ENCODE data around the gene RECQL5.
A peak's percentile ranks its signal among the peaks of the same experiment; 100 is the strongest.
"Not testable (repeated sequence)": the region's sequence is repeated elsewhere in the genome, so short reads cannot be mapped to it uniquely, and the experiment has no call there.

RECQL5 gene

GRCh38 chr17:75590849-75591721 lies 75.9 kb downstream of the RECQL5 start:
- no peak for TF ChIP-seq CTCF (conservative IDR thresholded peaks at IDR 0.05)
- no peak for TF ChIP-seq ZFX (IDR thresholded peaks at IDR 0.05)
- H3K27ac ChIP-seq: no peak overlapping the region

GRCh38 chr17:75590314-75590761 lies 76.6 kb downstream of the RECQL5 start:
- H3K27ac ChIP-seq: peak overlapping the region; percentile 78; the same call in 1 of the 2 replicates
- no peak for TF ChIP-seq ZFX (IDR thresholded peaks at IDR 0.05)

- peak overlapping the region; percentile 78 for H3K27ac ChIP-seq
- TF ChIP-seq CTCF (conservative IDR thresholded peaks at IDR 0.05) (no peak), ZFX (IDR thresholded peaks at IDR 0.05) (no peak)
Observed at GRCh38 chr17:75589919-75590303, 77.0 kb downstream of the RECQL5 start.

GRCh38 chr17:75589012-75589918 lies 77.7 kb downstream of the RECQL5 start:
- peak overlapping the region; percentile 78 for H3K27ac ChIP-seq
- TF ChIP-seq CTCF (conservative IDR thresholded peaks at IDR 0.05) (peak; percentile 88), ZFX (IDR thresholded peaks at IDR 0.05) (peak; percentile 54; the same call in 1 of the 2 replicates)

- H3K27ac ChIP-seq: peak overlapping the region; percentile 78
- TF ChIP-seq CTCF (conservative IDR thresholded peaks at IDR 0.05) (no peak), ZFX (IDR thresholded peaks at IDR 0.05) (peak; percentile 69; the same call in 1 of the 2 replicates)
Observed at GRCh38 chr17:75588596-75589011, 78.3 kb downstream of the RECQL5 start.

- peak within 1 kb of the TSS; percentile 78 for H3K27ac ChIP-seq
- TF ChIP-seq ZFX (IDR thresholded peaks at IDR 0.05): no peak
- no peak for TF ChIP-seq CTCF (conservative IDR thresholded peaks at IDR 0.05)
Observed at GRCh38 chr17:75587675-75588595, 79.0 kb downstream of the RECQL5 start, which contains the start of gene MYO15B. Gene MYO15B (plus strand): TSS chr17:75587800. CDS start chr17:75588058, 258 bp downstream.

- H3K27ac ChIP-seq: no peak overlapping the region
Observed at GRCh38 chr17:75584849-75585175, 82.1 kb downstream of the RECQL5 start.

GRCh38 chr17:75583197-75583596 lies 83.8 kb downstream of the RECQL5 start:
- H3K27ac ChIP-seq: not testable (repeated sequence)

More at GRCh38 chr17:75584849-75585175, 82.1 kb downstream of the RECQL5 start:
- TF ChIP-seq CTCF (conservative IDR thresholded peaks at IDR 0.05) (no peak), ZFX (IDR thresholded peaks at IDR 0.05) (no peak)

GRCh38 chr17:75581121-75581725 lies 85.7 kb downstream of the RECQL5 start:
- H3K27ac ChIP-seq: not testable (repeated sequence)

All from C4-2B (cell line).